Measurements from ENCODE around the gene LRMDA. TPM values are rescaled to one million over a fixed set of nuclear protein-coding genes. Genes with fewer than 3 reads are reported as not detected.

LRMDA gene
- total and polyA plus RNA-seq, 12 donors, result 30.7 to 132 (median 78.1) TPM

DNA sequence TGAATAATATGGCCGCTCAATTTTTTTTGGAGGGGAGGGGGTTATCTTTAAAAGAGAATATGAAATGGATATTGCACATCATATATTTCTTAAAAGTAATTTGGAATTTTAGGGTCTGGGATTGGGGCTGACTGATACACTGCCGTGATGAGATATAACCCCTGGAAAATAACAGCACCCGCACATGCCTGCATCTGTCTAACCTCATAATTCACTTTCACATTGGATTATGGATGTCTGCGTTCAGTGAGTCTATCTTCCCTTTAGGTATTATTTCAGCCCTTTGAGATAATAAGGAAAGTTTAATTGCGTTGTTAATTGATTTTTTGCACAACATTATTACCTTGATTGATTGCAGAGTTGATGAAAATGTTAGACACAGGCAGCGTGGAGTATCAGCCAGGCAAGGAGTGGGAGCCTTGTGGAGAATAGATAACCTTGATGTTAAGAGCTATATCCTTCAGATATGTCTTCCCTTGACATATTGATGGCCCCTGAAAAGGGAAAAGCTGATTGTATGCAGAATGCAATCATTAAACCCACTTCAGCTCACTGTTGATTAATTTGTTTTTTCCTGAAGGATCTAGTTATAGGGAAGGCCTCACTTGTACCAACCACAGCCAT is 1111.0 kb downstream of the LRMDA start:
- intact Hi-C loops (cut with DNase I), result loop anchor here in 1 of 2 donors (10.0 kb wide), 1 partner anchor 1148 kb away; no protein-coding TSS in a partner anchor
- TF ChIP-seq, protein P1, sequence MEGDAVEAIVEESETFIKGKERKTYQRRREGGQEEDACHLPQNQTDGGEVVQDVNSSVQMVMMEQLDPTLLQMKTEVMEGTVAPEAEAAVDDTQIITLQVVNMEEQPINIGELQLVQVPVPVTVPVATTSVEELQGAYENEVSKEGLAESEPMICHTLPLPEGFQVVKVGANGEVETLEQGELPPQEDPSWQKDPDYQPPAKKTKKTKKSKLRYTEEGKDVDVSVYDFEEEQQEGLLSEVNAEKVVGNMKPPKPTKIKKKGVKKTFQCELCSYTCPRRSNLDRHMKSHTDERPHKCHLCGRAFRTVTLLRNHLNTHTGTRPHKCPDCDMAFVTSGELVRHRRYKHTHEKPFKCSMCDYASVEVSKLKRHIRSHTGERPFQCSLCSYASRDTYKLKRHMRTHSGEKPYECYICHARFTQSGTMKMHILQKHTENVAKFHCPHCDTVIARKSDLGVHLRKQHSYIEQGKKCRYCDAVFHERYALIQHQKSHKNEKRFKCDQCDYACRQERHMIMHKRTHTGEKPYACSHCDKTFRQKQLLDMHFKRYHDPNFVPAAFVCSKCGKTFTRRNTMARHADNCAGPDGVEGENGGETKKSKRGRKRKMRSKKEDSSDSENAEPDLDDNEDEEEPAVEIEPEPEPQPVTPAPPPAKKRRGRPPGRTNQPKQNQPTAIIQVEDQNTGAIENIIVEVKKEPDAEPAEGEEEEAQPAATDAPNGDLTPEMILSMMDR (IDR thresholded peaks at IDR 0.05), result no peak
- no peak for TF ChIP-seq POLR2A (IDR thresholded peaks at IDR 0.05)
- Histone ChIP-seq H3K9me3 (replicated peaks in 1 of 3) (no peaks in the 10 kb centered on the region), H3K4me1 (replicated peaks in 1 of 2) (no peaks in the 10 kb centered on the region), H3K27ac (no peak overlapping the region), H3K4me3 (no peak overlapping the region), H3K36me3 (replicated peaks in 1 of 2) (no peaks in the 10 kb centered on the region), H3K27me3 (no peaks in the 10 kb centered on the region)
- DNase-seq, result no peak
- 89 to 95% (median 92%) methylated on average over 6 of the region's 6 CpGs for WGBS, 4 donors

DNA sequence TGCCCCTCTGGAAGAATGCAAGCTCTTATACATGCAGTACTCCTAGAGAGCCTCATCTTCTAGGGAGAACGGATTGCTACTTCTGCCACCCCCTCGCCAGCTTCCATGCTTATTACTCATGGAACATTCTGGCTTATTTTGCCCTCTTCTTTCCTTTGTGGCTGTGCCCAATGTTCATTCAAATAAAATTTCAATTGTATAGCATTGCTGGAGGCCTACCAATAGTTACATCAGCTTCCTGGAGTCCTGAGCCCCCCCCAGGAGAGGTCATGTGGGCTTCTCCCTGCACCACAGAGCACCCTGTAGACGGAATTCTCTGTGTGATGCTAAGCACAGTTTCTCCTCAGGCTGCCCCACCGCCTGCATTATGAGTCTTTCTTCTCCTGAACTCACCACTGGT is 1112.2 kb downstream of the LRMDA start:
- Histone ChIP-seq H3K36me3 (replicated peaks in 1 of 2) (no peaks in the 10 kb centered on the region), H3K9me3 (replicated peaks in 1 of 3) (no peaks in the 10 kb centered on the region), H3K27me3 (no peaks in the 10 kb centered on the region), H3K27ac (no peak overlapping the region), H3K4me1 (replicated peaks in 1 of 2) (no peaks in the 10 kb centered on the region), H3K4me3 (no peak overlapping the region)
- 93 to 97% (median 95%) methylated on average over 4 of the region's 4 CpGs for WGBS, 4 donors
- intact Hi-C loops (cut with DNase I), result loop anchor here in 1 of 2 donors (10.0 kb wide), 1 partner anchor 1149 kb away; no protein-coding TSS in a partner anchor
- DNase-seq, result no peak
- no peak for TF ChIP-seq POLR2A (IDR thresholded peaks at IDR 0.05)
- TF ChIP-seq, protein P1 (IDR thresholded peaks at IDR 0.05), result no peak

GRCh38 chr10:76544789-76545188 is 1113.4 kb downstream of the LRMDA start:
- Histone ChIP-seq H3K4me1 (replicated peaks in 1 of 2) (no peaks in the 10 kb centered on the region), H3K4me3 (no peak overlapping the region), H3K9me3 (replicated peaks in 1 of 3) (no peaks in the 10 kb centered on the region), H3K36me3 (replicated peaks in 1 of 2) (no peaks in the 10 kb centered on the region), H3K27ac (no peak overlapping the region), H3K27me3 (no peaks in the 10 kb centered on the region)
- WGBS, 4 donors, result 69 to 79% (median 71%) methylated on average over 1 of the region's 1 CpG
- DNase-seq, result no peak
- intact Hi-C loops (cut with DNase I), result loop anchor here in 1 of 2 donors (10.0 kb wide), 1 partner anchor 1150 kb away; no protein-coding TSS in a partner anchor
- TF ChIP-seq POLR2A (IDR thresholded peaks at IDR 0.05), result no peak

DNA sequence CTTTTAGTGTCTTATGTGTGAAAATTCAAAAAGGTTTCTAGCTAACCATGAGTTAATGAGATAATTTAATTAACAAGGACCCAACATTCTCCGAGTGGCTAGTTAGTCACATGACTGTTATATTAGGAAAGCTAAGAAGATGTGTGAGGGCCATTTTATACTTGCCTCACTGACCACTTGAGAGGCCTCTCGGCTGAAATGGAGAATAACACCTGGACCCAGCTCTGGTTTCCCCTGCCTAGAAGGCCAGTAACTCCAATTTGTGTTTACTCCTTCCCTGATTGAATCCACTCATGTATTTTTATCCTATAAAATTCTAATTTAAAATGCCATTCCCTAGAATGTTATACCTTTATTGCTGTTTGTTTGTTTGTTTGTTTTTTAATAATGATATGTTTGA is 1115.0 kb downstream of the LRMDA start:
- intact Hi-C loops (cut with DNase I), result loop anchor here in 1 of 2 donors (10.0 kb wide), 1 partner anchor 1152 kb away; no protein-coding TSS in a partner anchor
- no peak for TF ChIP-seq POLR2A (IDR thresholded peaks at IDR 0.05)
- TF ChIP-seq, protein P1 (IDR thresholded peaks at IDR 0.05), result no peak
- Histone ChIP-seq H3K27ac (no peak overlapping the region), H3K36me3 (replicated peaks in 1 of 2) (no peaks in the 10 kb centered on the region), H3K9me3 (replicated peaks in 1 of 3) (no peaks in the 10 kb centered on the region), H3K27me3 (no peaks in the 10 kb centered on the region), H3K4me3 (no peak overlapping the region), H3K4me1 (replicated peaks in 1 of 2) (no peaks in the 10 kb centered on the region)
- 83 to 93% (median 91%) methylated on average over 2 of the region's 2 CpGs for WGBS, 4 donors
- DNase-seq, result no peak

Data from adrenal gland (tissue), 12 donors.